ENCODE results near the gene TOPAZ1. TPM values are rescaled to one million over a fixed set of nuclear protein-coding genes. Genes with fewer than 3 reads are reported as not detected.

Gene TOPAZ1
- total RNA-seq, 1 donor from 2014 or later = not detected

GRCh38 chr3:44238889-44239288 lies 2.8 kb upstream of the TOPAZ1 start:
- no peaks in the 10 kb centered on the region for H3K79me2 ChIP-seq (ENCODE audit: insufficient read depth, low read length)
- Mint-ChIP-seq H3K27ac (ENCODE audit: unreplicated experiment) (no peak overlapping the region), H3K36me3 (ENCODE audit: low read depth, unreplicated experiment) (no peaks in the 10 kb centered on the region), H3K4me1 (ENCODE audit: low read depth, unreplicated experiment) (peaks cover 22% of the 10 kb centered on the region), H3K9me3 (ENCODE audit: unreplicated experiment) (peaks cover 2% of the 10 kb centered on the region), H3K4me3 (ENCODE audit: unreplicated experiment) (no peak overlapping the region), H3K27me3 (ENCODE audit: low read depth, unreplicated experiment) (no peaks in the 10 kb centered on the region)
- TF ChIP-seq, protein P1, sequence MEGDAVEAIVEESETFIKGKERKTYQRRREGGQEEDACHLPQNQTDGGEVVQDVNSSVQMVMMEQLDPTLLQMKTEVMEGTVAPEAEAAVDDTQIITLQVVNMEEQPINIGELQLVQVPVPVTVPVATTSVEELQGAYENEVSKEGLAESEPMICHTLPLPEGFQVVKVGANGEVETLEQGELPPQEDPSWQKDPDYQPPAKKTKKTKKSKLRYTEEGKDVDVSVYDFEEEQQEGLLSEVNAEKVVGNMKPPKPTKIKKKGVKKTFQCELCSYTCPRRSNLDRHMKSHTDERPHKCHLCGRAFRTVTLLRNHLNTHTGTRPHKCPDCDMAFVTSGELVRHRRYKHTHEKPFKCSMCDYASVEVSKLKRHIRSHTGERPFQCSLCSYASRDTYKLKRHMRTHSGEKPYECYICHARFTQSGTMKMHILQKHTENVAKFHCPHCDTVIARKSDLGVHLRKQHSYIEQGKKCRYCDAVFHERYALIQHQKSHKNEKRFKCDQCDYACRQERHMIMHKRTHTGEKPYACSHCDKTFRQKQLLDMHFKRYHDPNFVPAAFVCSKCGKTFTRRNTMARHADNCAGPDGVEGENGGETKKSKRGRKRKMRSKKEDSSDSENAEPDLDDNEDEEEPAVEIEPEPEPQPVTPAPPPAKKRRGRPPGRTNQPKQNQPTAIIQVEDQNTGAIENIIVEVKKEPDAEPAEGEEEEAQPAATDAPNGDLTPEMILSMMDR (IDR thresholded peaks at IDR 0.05; ENCODE audit: insufficient read depth, low read depth, low read length) = no peak
- TF ChIP-seq EZH2 (IDR thresholded peaks at IDR 0.05; ENCODE audit: insufficient read depth, low read length) = no peak
- H3K4me1 ChIP-seq (ENCODE audit: insufficient read depth, low read length) = no peaks in the 10 kb centered on the region
- no peak overlapping the region for H3K4me2 ChIP-seq (ENCODE audit: low read length)
- no peaks in the 10 kb centered on the region for H3K9me3 ChIP-seq (ENCODE audit: insufficient read depth, low read depth, low read length)
- DNase-seq (ENCODE audit: low read depth) (no peak), FAIRE-seq (no peak)
- H3K27me3 ChIP-seq (ENCODE audit: insufficient read depth, low read length) = peaks cover 6% of the 10 kb centered on the region
- H3K36me3 ChIP-seq (ENCODE audit: insufficient read depth, low read length) = no peaks in the 10 kb centered on the region
- no peaks in the 10 kb centered on the region for H4K20me1 ChIP-seq (ENCODE audit: insufficient read depth, low read length)
- H3K27ac ChIP-seq (ENCODE audit: low read depth, low read length) = no peak overlapping the region
- H3K4me3 ChIP-seq (ENCODE audit: insufficient read depth, low read depth, low read length) = no peak overlapping the region
- H2AFZ ChIP-seq (ENCODE audit: low read depth, low read length) = no peak overlapping the region
- no peak overlapping the region for H3K9ac ChIP-seq (ENCODE audit: low read length)

- H3K4me3 Mint-ChIP-seq (ENCODE audit: unreplicated experiment) = no peak overlapping the region
- TF ChIP-seq, protein P1 (IDR thresholded peaks at IDR 0.05; ENCODE audit: insufficient read depth, low read depth, low read length) = no peak
- no peak for TF ChIP-seq EZH2 (IDR thresholded peaks at IDR 0.05; ENCODE audit: insufficient read depth, low read length)
Observed at GRCh38 chr3:44240061-44240460, 1.6 kb upstream of the TOPAZ1 start.

GRCh38 chr3:44242721-44243120 lies 1.0 kb downstream of the TOPAZ1 start:
- Mint-ChIP-seq H3K27me3 (ENCODE audit: low read depth, unreplicated experiment) (no peaks in the 10 kb centered on the region), H3K9me3 (ENCODE audit: unreplicated experiment) (peaks cover 2% of the 10 kb centered on the region), H3K36me3 (ENCODE audit: low read depth, unreplicated experiment) (no peaks in the 10 kb centered on the region), H3K27ac (ENCODE audit: unreplicated experiment) (no peak overlapping the region), H3K4me1 (ENCODE audit: low read depth, unreplicated experiment) (peaks cover 7% of the 10 kb centered on the region), H3K4me3 (ENCODE audit: unreplicated experiment) (no peak overlapping the region)
- Histone ChIP-seq H2AFZ (ENCODE audit: low read depth, low read length) (no peak overlapping the region), H3K36me3 (ENCODE audit: insufficient read depth, low read length) (no peaks in the 10 kb centered on the region), H3K4me2 (ENCODE audit: low read length) (no peak overlapping the region), H3K79me2 (ENCODE audit: insufficient read depth, low read length) (no peaks in the 10 kb centered on the region), H3K27ac (ENCODE audit: low read depth, low read length) (no peak overlapping the region), H3K27me3 (ENCODE audit: insufficient read depth, low read length) (peaks cover 6% of the 10 kb centered on the region), H4K20me1 (ENCODE audit: insufficient read depth, low read length) (no peaks in the 10 kb centered on the region), H3K4me3 (ENCODE audit: insufficient read depth, low read depth, low read length) (no peak overlapping the region), H3K9ac (ENCODE audit: low read length) (no peak overlapping the region), H3K9me3 (ENCODE audit: insufficient read depth, low read depth, low read length) (no peaks in the 10 kb centered on the region), H3K4me1 (ENCODE audit: insufficient read depth, low read length) (no peaks in the 10 kb centered on the region)
- FAIRE-seq = no peak
- DNase-seq (ENCODE audit: low read depth) = no peak
- TF ChIP-seq, protein P1 (IDR thresholded peaks at IDR 0.05; ENCODE audit: insufficient read depth, low read depth, low read length) = no peak
- TF ChIP-seq EZH2 (IDR thresholded peaks at IDR 0.05; ENCODE audit: insufficient read depth, low read length) = no peak

More at GRCh38 chr3:44240061-44240460, 1.6 kb upstream of the TOPAZ1 start:
- Histone ChIP-seq H3K9ac (ENCODE audit: low read length) (no peak overlapping the region), H3K4me1 (ENCODE audit: insufficient read depth, low read length) (no peaks in the 10 kb centered on the region), H3K36me3 (ENCODE audit: insufficient read depth, low read length) (no peaks in the 10 kb centered on the region), H3K27ac (ENCODE audit: low read depth, low read length) (no peak overlapping the region), H3K79me2 (ENCODE audit: insufficient read depth, low read length) (no peaks in the 10 kb centered on the region), H3K9me3 (ENCODE audit: insufficient read depth, low read depth, low read length) (no peaks in the 10 kb centered on the region), H4K20me1 (ENCODE audit: insufficient read depth, low read length) (no peaks in the 10 kb centered on the region), H3K4me2 (ENCODE audit: low read length) (no peak overlapping the region), H2AFZ (ENCODE audit: low read depth, low read length) (no peak overlapping the region), H3K4me3 (ENCODE audit: insufficient read depth, low read depth, low read length) (no peak overlapping the region), H3K27me3 (ENCODE audit: insufficient read depth, low read length) (peaks cover 6% of the 10 kb centered on the region)
- Mint-ChIP-seq H3K27me3 (ENCODE audit: low read depth, unreplicated experiment) (no peaks in the 10 kb centered on the region), H3K36me3 (ENCODE audit: low read depth, unreplicated experiment) (no peaks in the 10 kb centered on the region), H3K9me3 (ENCODE audit: unreplicated experiment) (peaks cover 2% of the 10 kb centered on the region), H3K4me1 (ENCODE audit: low read depth, unreplicated experiment) (peaks cover 22% of the 10 kb centered on the region), H3K27ac (ENCODE audit: unreplicated experiment) (no peak overlapping the region)
- DNase-seq (ENCODE audit: low read depth) = no peak
- no peak for FAIRE-seq

Measured in astrocyte (in vitro differentiated cells and primary cell).